A673 (cell line): ENCODE data around the gene RIN2. TPM values are rescaled to one million over a fixed set of nuclear protein-coding genes. Genes with fewer than 3 reads are reported as not detected.

Source experiments
- BruUV-seq: library from RNA; stranded (reverse); fragments of 400-500 nt; replicated peaks from 2 replicates; lab custom pipeline; 2021; lab: Mats Ljungman, UMichigan
- CTCF ChIA-PET: fragments of 300-600 bp; sonication (Branson Sonifier 250); formaldehyde crosslinking; loops from one replicate; lab custom pipeline; 2022; ENCODE audit warnings: antibody characterized with exemption; lab: Charles Lee
- POLR2A ChIA-PET: fragments of 300-600 bp; sonication (Branson Sonifier 250); formaldehyde crosslinking; loops from one replicate; lab custom pipeline; 2022; ENCODE audit warnings: antibody characterized with exemption; ENCODE audit not compliant: low non-redundant PET; lab: Charles Lee
- DNase-seq: peaks from one replicate; pipeline ENCODE4 v3.0.0-alpha.2; 2015; ENCODE audit warnings: low spot score
- H3K27ac ChIP-seq: fragments of 200-600 bp; sonication (generic); 2 replicates; pipeline ENCODE4 v1.5.1; 2016; ENCODE audit warnings: mixed run types, low read depth, mild to moderate bottlenecking, mixed read lengths, antibody characterized with exemption, low read length; ENCODE audit not compliant: poor library complexity, severe bottlenecking
- H3K27me3 ChIP-seq: fragments of 200-600 bp; sonication (generic); replicated peaks from 2 replicates; pipeline ENCODE4 v1.6.1; 2017; ENCODE audit warnings: mixed run types, low read depth, mild to moderate bottlenecking, mixed read lengths, antibody characterized with exemption, low read length; ENCODE audit not compliant: insufficient read depth, poor library complexity
- H3K36me3 ChIP-seq: fragments of 200-600 bp; sonication (generic); 2 replicates; pipeline ENCODE4 v1.6.1; 2016; ENCODE audit warnings: mixed run types, mild to moderate bottlenecking, mixed read lengths, antibody characterized with exemption, low read length; ENCODE audit not compliant: insufficient read depth, poor library complexity, severe bottlenecking
- H3K4me1 ChIP-seq: fragments of 200-600 bp; sonication (generic); 2 replicates; pipeline ENCODE4 v1.6.1; 2017; ENCODE audit warnings: mixed run types, mild to moderate bottlenecking, mixed read lengths, antibody characterized with exemption, low read length; ENCODE audit not compliant: insufficient read depth, poor library complexity, severe bottlenecking
- H3K4me3 ChIP-seq: fragments of 200-600 bp; sonication (generic); 2 replicates; pipeline ENCODE4 v1.5.1; 2016; ENCODE audit warnings: low read depth, mixed run types, mild to moderate bottlenecking, mixed read lengths, low read length; ENCODE audit not compliant: poor library complexity, severe bottlenecking
- H3K9me3 ChIP-seq: fragments of 200-600 bp; sonication (generic); 2 replicates; pipeline ENCODE4 v1.6.1; 2016; ENCODE audit warnings: mixed run types, low read depth, mild to moderate bottlenecking, mixed read lengths, antibody characterized with exemption, low read length; ENCODE audit not compliant: poor library complexity, severe bottlenecking
- EZH2 ChIP-seq: fragments of 200-600 bp; sonication (generic); IDR thresholded peaks from 2 replicates; pipeline ENCODE4 v1.6.1; 2017; ENCODE audit warnings: borderline replicate concordance, low read depth, mild to moderate bottlenecking, mixed read lengths, antibody characterized with exemption, low read length; ENCODE audit not compliant: poor library complexity, severe bottlenecking
- intact Hi-C: fragments of 100-400 bp; cut with micrococcal nuclease; formaldehyde crosslinking; loops from one replicate; pipeline ENCODE4 v1.10.0; 2022; ENCODE audit not compliant: unreplicated experiment
- total RNA-seq: library from RNA; stranded (reverse); gene quantifications from 2 replicates; pipeline ENCODE4 v1.2.3, GENCODE V29; 2021
- TF ChIP-seq, protein P1 (sequence below): fragments of 300-800, 200-600 bp; sonication (generic); conservative IDR thresholded peaks from 2 replicates; pipeline ENCODE4 v1.5.1; 2017; ENCODE audit warnings: low read depth, mild to moderate bottlenecking, antibody characterized with exemption, low read length, moderate library complexity, mixed read lengths

The RIN2 gene
- total RNA-seq, 1 experiment from 2014 or later, result 14.6 TPM

- CTCF ChIA-PET, result interaction anchor here (0.6 kb wide), 1 partner anchor 19 kb away, joined by 5 read pairs; no protein-coding TSS in a partner anchor
- no TSS peak for BruUV-seq
- Histone ChIP-seq H3K27ac (no peak overlapping the region), H3K4me1 (peaks cover 34% of the 10 kb centered on the region), H3K4me3 (no peak overlapping the region), H3K9me3 (no peaks in the 10 kb centered on the region), H3K27me3 (no peaks in the 10 kb centered on the region), H3K36me3 (no peaks in the 10 kb centered on the region)
- no peak for TF ChIP-seq EZH2
- TF ChIP-seq, protein P1, sequence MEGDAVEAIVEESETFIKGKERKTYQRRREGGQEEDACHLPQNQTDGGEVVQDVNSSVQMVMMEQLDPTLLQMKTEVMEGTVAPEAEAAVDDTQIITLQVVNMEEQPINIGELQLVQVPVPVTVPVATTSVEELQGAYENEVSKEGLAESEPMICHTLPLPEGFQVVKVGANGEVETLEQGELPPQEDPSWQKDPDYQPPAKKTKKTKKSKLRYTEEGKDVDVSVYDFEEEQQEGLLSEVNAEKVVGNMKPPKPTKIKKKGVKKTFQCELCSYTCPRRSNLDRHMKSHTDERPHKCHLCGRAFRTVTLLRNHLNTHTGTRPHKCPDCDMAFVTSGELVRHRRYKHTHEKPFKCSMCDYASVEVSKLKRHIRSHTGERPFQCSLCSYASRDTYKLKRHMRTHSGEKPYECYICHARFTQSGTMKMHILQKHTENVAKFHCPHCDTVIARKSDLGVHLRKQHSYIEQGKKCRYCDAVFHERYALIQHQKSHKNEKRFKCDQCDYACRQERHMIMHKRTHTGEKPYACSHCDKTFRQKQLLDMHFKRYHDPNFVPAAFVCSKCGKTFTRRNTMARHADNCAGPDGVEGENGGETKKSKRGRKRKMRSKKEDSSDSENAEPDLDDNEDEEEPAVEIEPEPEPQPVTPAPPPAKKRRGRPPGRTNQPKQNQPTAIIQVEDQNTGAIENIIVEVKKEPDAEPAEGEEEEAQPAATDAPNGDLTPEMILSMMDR, result no peak
- peak; percentile 67 for DNase-seq
- POLR2A ChIA-PET, result interaction anchor here (0.6 to 0.7 kb wide), 2 partner anchors 91 to 221 kb away, joined by 3 to 7 read pairs; no protein-coding TSS in a partner anchor
- intact Hi-C loops, result no loop called here
Measured at GRCh38 chr20:19807191-19807945, 49.3 kb downstream of the RIN2 start.
